Measurements from ENCODE around the gene SHISA9. TPM values are rescaled to one million over a fixed set of nuclear protein-coding genes. Genes with fewer than 3 reads are reported as not detected.

SHISA9 gene
- total RNA-seq, 1 donor from 2014 or later: not detected

DNA sequence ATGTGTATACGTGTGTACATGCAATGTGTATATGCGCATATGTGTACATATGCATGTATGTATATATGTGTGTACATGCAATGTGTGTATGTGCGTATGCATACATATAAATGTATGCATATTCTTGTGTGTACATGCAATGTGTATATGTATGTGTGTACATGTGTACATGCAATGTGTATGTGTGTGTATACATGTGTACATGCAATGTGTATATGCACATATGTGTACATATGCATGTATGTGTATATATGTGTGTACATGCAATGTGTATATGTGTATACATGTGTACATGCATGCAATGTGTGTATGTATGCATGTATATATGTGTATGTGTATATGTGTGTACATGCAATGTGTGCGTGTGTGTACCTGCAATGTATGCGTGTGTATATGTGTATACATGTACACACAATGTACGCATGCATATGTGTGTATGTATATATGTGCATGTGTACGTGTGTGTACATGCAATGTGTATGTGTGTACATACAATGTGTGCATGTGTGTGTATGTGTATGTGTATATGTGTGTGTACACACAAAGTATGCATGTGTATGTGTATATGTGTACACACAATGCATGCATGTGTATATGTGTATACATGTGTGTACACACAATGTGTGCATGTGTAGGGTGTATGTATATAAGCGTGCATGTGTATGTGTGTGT is 167.7 kb downstream of the SHISA9 start:
- DNase-seq (ENCODE audit: low read depth in 2 of 2): no peak

DNA sequence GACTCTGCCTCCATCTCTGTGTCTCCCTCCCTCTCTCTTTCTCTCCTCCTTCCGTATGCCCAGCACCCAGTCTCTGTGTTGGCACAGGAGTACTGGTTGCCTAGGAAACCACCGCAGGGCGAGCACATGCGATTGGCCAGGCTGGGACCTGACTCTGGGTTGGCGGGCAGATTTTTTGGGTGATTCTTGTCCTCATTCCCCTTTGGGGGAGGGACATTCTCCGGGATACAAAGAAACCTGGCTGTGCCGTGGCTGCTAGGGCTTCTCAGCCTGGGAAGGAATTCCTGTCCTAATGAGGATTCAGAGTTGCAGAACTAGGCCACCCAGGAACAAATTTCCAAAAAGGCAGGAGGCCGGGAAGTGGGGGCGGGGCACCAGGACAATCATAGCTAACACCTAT is 168.9 kb downstream of the SHISA9 start:
- no peak for DNase-seq (ENCODE audit: low read depth in 2 of 2)

DNA sequence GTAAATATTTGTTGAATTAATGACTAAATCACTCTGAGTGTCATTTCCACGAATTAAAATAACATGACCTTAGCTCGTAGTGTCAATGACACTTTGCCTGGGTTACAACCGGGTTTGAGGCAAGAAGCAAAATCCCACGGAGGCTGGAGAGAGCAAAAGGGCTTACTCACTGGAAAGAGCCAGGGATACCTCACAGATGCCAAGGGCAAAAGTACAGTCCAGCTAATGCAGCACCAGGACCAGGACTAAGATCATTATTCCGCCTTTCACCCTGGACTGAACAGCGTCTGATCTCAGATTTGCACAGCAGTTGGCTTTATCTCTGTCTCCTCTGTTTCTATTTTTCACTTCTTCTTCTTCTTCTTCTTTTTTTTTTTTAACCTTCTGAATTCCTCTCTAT is 175.5 kb downstream of the SHISA9 start:
- no peak for DNase-seq (ENCODE audit: low read depth in 2 of 2)

DNA sequence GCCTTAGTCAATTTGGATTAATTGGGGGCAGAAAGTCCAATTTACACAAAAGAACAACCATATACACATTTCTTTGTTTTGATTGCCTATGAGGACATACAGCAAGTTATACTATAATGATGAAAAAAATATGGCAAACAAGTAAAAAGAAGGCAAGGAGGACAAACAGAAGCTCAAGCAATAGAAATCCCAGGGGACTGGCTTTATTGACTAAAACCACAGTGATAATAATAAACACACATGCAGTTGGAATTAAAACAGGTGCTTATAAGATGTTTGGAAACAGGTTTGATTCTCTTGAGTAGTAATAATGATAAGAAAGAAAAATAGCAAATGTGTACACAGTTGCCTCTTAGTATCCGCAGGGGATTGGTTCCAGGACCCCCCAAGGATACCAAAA is 176.4 kb downstream of the SHISA9 start:
- no peak for DNase-seq (ENCODE audit: low read depth in 2 of 2)

DNA sequence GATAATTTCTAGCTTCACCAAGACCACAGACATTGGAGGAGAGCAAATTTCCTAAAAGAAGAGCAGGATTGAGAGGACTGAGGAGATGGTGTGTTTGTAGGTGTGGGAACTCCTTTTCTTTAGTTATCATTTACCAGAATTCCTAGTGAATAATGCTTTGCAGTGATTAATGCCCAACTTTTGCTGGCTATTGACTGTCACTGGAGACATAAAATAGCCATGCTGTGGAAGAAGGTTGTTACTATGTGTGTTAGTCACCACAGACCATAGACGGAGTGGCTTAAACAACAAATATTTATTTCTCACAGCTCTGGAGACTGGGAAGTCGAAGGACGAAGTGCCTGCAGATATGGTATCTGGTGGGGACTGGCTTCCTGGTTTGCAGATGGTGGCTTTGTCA is 179.1 kb downstream of the SHISA9 start:
- no peak for DNase-seq (ENCODE audit: low read depth in 2 of 2)

- DNase-seq (ENCODE audit: low read depth in 2 of 2): no peak
Observed at GRCh38 chr16:13081825-13082331, 180.5 kb downstream of the SHISA9 start.

DNA sequence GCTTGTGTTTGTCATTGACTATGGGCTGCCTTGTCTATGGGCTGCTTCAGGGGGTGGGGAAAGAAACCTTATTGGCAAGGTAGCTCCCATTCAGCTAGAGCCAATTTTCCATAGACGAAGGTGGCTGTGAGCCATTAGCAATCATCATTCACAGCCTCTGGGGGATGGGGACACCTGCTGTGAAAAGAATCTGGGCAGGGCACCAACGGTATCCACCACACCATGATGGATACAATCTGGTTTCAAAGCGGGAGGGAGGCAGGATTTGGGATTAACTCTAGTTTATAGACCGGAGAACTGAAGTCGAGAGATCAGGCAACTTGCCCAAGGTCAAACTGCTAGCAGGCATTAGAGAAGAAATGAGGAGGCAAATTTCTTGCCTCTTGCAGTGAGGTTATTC is 182.3 kb downstream of the SHISA9 start:
- DNase-seq (ENCODE audit: low read depth in 2 of 2): no peak

DNA sequence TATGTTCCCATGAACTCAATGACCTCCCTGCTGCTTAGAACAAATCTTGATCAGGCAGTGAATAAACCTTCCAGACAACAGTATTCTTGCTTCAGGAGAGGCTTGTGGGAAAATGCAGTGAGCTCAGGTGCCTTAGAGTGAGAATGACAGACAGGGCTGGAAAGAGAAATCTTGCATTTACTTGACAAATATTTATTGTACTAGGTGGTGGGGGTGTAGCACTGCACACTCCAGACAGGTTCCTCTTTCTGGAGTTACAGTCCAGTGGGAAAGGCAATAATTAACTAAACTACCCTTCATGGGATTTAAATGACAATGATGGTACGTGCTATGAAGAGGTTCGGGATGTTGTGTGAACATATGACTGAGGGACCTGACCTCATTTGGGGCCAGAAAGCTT is 182.9 kb downstream of the SHISA9 start:
- DNase-seq (ENCODE audit: low read depth in 2 of 2): no peak

GRCh38 chr16:13093661-13094060 is 192.3 kb downstream of the SHISA9 start:
- no peak for DNase-seq (ENCODE audit: low read depth in 2 of 2)

GRCh38 chr16:13095061-13095460 is 193.7 kb downstream of the SHISA9 start:
- no peak for DNase-seq (ENCODE audit: low read depth in 2 of 2)

- DNase-seq (ENCODE audit: low read depth in 2 of 2): no peak
Observed at GRCh38 chr16:13098536-13098935, 197.1 kb downstream of the SHISA9 start.

- DNase-seq (ENCODE audit: low read depth in 2 of 2): no peak
Observed at GRCh38 chr16:13099822-13100221, 198.4 kb downstream of the SHISA9 start.

DNA sequence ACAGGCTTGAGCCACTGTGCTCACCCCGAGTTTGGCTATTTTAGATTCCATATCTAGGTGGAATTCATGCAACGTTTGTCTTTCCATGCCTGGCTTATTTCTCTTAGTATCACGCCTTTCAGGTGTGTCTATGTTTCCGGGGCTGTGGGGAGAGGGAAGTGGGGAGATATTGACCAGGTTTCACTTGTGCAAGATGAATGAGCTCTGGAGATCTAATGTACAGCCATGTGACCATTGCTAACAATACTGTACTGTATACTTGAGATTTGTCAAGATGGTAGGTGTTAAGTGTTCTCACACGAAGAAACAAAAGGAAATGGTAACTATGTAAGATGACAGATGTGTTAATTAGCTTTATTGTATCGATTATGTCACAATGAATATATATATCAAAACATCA is 199.6 kb downstream of the SHISA9 start:
- DNase-seq (ENCODE audit: low read depth in 2 of 2): no peak

DNA sequence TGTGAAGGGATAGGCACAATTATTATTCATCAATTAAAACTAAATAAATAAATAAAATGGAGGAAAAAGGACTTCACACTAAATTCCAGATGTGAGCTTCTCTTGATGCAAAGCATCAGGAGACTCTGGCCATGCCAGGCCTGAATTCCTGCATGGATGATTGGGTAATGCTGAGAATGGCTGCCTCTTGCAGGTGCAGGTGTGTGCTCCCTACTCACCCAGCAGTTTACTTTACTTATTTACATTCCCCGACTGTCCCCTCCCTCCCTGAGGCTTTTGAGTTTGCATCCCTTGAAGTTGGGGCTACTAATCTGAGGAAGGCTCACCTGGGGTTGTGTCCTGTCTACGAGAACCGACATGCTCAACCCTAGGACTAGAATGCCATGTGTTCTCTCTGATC is 200.4 kb downstream of the SHISA9 start:
- DNase-seq (ENCODE audit: low read depth in 2 of 2): no peak

- no peak for DNase-seq (ENCODE audit: low read depth in 2 of 2)
Observed at GRCh38 chr16:13102401-13102800, 201.0 kb downstream of the SHISA9 start.

- no peak for DNase-seq (ENCODE audit: low read depth in 2 of 2)
Observed at GRCh38 chr16:13103831-13104530, 202.6 kb downstream of the SHISA9 start.

GRCh38 chr16:13104772-13105171 is 203.4 kb downstream of the SHISA9 start:
- no peak for DNase-seq (ENCODE audit: low read depth in 2 of 2)

DNA sequence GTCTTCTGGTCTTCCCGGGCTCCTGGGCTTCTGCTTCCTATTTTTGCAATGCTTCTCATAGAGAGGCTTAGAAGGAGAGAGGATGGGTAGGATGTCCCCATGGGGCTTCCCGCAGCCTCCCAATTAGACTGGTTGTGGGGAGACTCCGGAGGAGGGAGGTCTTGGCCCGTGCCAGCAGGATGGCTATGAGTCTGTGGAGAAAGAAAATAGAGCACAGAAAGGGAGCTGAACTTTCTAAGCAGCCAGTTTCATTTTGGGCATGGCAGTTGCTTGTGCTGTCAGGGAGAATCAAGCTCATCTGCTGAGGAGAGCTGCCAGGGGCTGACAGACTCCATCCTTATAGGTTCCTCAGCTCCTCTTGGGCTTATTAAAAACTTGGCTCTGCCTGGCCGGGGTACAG is 204.0 kb downstream of the SHISA9 start:
- no peak for DNase-seq (ENCODE audit: low read depth in 2 of 2)

DNA sequence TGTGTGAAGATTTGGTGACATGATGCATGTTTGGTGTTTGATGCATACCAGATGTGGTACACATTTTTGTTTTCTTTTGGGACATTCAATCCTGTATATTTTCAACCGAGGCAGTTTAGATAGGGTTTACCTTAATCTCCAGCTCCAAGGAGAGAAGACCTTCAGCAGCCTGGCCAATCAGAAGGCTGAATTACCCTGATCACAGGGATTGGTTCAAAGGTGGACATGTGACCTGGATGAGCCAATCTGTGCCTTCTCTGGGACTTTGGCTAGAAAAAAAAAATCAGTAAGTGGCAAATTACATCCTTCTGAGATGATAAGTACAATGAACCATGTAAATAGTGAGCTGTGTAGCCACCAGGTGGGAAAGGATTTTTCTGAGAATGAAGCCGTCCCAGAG is 205.1 kb downstream of the SHISA9 start:
- no peak for DNase-seq (ENCODE audit: low read depth in 2 of 2)

GRCh38 chr16:13108126-13108525 is 206.7 kb downstream of the SHISA9 start:
- DNase-seq (ENCODE audit: low read depth in 2 of 2): no peak

- no peak for DNase-seq (ENCODE audit: low read depth in 2 of 2)
Observed at GRCh38 chr16:13109171-13109570, 207.8 kb downstream of the SHISA9 start.

GRCh38 chr16:13110124-13110796 is 208.9 kb downstream of the SHISA9 start:
- DNase-seq (ENCODE audit: low read depth in 2 of 2): no peak

DNA sequence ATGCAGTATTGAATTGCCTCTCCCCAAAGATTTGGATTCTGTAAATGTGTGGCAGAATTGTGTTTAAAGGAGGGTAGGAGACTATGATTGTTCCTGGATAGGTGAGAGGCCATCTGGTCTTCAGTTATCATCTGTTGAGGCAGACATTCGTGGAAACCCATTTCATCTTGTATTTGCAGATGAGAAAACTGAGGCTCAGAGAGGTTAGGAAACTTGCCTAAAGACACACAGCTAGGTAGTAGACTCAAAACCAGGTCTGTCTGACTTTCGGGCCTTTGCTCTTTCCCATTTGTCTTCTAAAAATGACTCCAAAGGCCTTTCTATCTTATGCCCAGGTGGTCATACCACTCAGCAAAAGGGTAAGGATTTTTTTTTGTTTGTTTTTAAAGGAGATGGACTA is 210.3 kb downstream of the SHISA9 start:
- DNase-seq (ENCODE audit: low read depth in 2 of 2): no peak

Measured in lung microvascular endothelial cell (primary cell).